Fibroblast of lung (primary cell): Measurements from ENCODE around the gene GPR132.

Experiments
- EZH2 ChIP-seq: IDR thresholded peaks from 2 replicates; pipeline ENCODE4 v1.5.1; 2012; ENCODE audit warnings: low read length, control low read depth, mild to moderate bottlenecking; ENCODE audit errors: missing control alignments
- TF ChIP-seq, protein P1 (sequence below), 2 donors: IDR thresholded peaks in 1 of 2; conservative IDR thresholded peaks in 1 of 2; 1 replicate in 1 of 2; 2 replicates in 1 of 2; pipeline ENCODE4 v1.5.1; 2011 to 2012; ENCODE audit warnings: low read length in 2 of 2, control low read depth in 1 of 2, inconsistent platforms in 1 of 2, low read depth in 1 of 2, mild to moderate bottlenecking in 1 of 2

DNA sequence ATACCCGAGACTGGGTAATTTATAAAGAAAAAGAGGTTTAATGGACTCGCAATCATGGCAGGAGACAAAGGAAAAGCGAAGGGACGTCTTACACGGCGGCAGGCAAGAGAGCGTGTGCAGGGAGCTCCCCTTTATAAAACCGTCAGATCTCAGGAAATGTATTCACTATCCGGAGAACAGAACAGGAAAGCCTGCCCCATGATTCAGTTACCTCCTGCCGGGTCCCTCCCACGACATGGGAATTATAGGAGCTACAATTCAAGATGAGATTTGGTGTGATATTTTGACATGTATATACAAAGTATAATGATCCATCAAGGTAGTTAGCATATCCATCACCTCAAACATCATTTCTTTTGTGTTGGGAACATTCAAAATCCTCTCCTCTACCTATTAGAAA, 42.1 kb downstream of the GPR132 start:
- TF ChIP-seq, protein P1, sequence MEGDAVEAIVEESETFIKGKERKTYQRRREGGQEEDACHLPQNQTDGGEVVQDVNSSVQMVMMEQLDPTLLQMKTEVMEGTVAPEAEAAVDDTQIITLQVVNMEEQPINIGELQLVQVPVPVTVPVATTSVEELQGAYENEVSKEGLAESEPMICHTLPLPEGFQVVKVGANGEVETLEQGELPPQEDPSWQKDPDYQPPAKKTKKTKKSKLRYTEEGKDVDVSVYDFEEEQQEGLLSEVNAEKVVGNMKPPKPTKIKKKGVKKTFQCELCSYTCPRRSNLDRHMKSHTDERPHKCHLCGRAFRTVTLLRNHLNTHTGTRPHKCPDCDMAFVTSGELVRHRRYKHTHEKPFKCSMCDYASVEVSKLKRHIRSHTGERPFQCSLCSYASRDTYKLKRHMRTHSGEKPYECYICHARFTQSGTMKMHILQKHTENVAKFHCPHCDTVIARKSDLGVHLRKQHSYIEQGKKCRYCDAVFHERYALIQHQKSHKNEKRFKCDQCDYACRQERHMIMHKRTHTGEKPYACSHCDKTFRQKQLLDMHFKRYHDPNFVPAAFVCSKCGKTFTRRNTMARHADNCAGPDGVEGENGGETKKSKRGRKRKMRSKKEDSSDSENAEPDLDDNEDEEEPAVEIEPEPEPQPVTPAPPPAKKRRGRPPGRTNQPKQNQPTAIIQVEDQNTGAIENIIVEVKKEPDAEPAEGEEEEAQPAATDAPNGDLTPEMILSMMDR (conservative IDR thresholded peaks at IDR 0.05 in 1 of 2, IDR thresholded peaks at IDR 0.05 in 1 of 2; ENCODE audit: low read depth in 1 of 2, low read length in 2 of 2), result no peak
- no peak for TF ChIP-seq EZH2
